PC-3 (cell line): ENCODE results near the gene DHX30. TPM values are rescaled to one million over a fixed set of nuclear protein-coding genes. Genes with fewer than 3 reads are reported as not detected.

ENCODE experiments used
- ATAC-seq: fragments of 200-7000 bp; cut with Tn5 transposase; 2 replicates; pipeline ENCODE4 v1.9.1; 2020; ENCODE audit warnings: mild to moderate bottlenecking, moderate library complexity
- BruUV-seq: library from RNA; stranded (reverse); fragments of 400-500 nt; replicated peaks from 2 replicates; lab custom pipeline; 2021; lab: Mats Ljungman, UMichigan
- CTCF ChIA-PET: fragments of 300-600 bp; sonication (Branson Sonifier 250); formaldehyde crosslinking; loops from one replicate; lab custom pipeline; 2022; ENCODE audit warnings: antibody characterized with exemption; lab: Charles Lee
- POLR2A ChIA-PET: fragments of 300-600 bp; sonication (Branson Sonifier 250); formaldehyde crosslinking; loops from one replicate; lab custom pipeline; 2022; ENCODE audit warnings: antibody characterized with exemption; ENCODE audit not compliant: unreplicated experiment; lab: Charles Lee
- DNase-seq: peaks from one replicate; pipeline ENCODE4 v3.0.0-alpha.2; 2015
- H2AFZ ChIP-seq: fragments of 300-600 bp; sonication (generic); 2 replicates; pipeline ENCODE4 v1.6.0; 2016; ENCODE audit warnings: antibody characterized with exemption, low read length
- H3F3A ChIP-seq: fragments of 300-600 bp; sonication (generic); one replicate; pipeline ENCODE4 v1.6.0; 2017; ENCODE audit warnings: antibody characterized with exemption, low read length, control low read depth, mild to moderate bottlenecking; ENCODE audit not compliant: unreplicated experiment
- H3K27ac ChIP-seq: fragments of 300-600 bp; sonication (generic); 2 replicates; pipeline ENCODE4 v1.5.1; 2016; ENCODE audit warnings: mild to moderate bottlenecking, low read length
- H3K27me3 ChIP-seq: fragments of 300-600 bp; sonication (generic); 2 replicates; pipeline ENCODE4 v1.6.1; 2016; ENCODE audit warnings: low read length, mixed read lengths
- H3K36me3 ChIP-seq: fragments of 300-600 bp; sonication (generic); 2 replicates; pipeline ENCODE4 v1.6.1; 2016; ENCODE audit warnings: low read depth, mixed run types, low read length, mixed read lengths
- H3K4me1 ChIP-seq: fragments of 300-600 bp; sonication (generic); 2 replicates; pipeline ENCODE4 v1.5.1; 2016; ENCODE audit warnings: low read length; ENCODE audit not compliant: insufficient read depth
- H3K4me2 ChIP-seq: fragments of 300-600 bp; sonication (generic); 2 replicates; pipeline ENCODE4 v1.6.0; 2016; ENCODE audit warnings: low read length
- H3K4me3 ChIP-seq: fragments of 300-600 bp; sonication (generic); 2 replicates; pipeline ENCODE4 v1.5.1; 2016; ENCODE audit warnings: mild to moderate bottlenecking, low read length, mixed read lengths
- H3K79me2 ChIP-seq: fragments of 300-600 bp; sonication (generic); 2 replicates; pipeline ENCODE4 v1.6.1; 2017; ENCODE audit warnings: low read length, mixed read lengths
- H3K9ac ChIP-seq: fragments of 300-600 bp; sonication (generic); 2 replicates; pipeline ENCODE4 v1.6.0; 2016; ENCODE audit warnings: mild to moderate bottlenecking, low read length
- H3K9me2 ChIP-seq: fragments of 300-600 bp; sonication (generic); replicated peaks from 2 replicates; pipeline ENCODE4 v1.6.1; 2016; ENCODE audit warnings: mixed run types, low read length, mixed read lengths
- H3K9me3 ChIP-seq: fragments of 300-600 bp; sonication (generic); 2 replicates; pipeline ENCODE4 v1.6.1; 2016; ENCODE audit warnings: low read length, mixed read lengths
- H4K20me1 ChIP-seq: fragments of 300-600 bp; sonication (generic); 2 replicates; pipeline ENCODE4 v1.6.1; 2016; ENCODE audit warnings: low read length, mixed read lengths
- CTCF ChIP-seq: fragments of 300-600 bp; sonication (generic); conservative IDR thresholded peaks from 2 replicates; pipeline ENCODE4 v1.5.1; 2017; ENCODE audit warnings: antibody characterized with exemption, low read depth, mild to moderate bottlenecking, low read length
- EZH2 ChIP-seq: fragments of 300-600 bp; sonication (generic); IDR thresholded peaks from one replicate; pipeline ENCODE4 v1.6.1; 2017; ENCODE audit warnings: antibody characterized with exemption, mild to moderate bottlenecking, low read length; ENCODE audit not compliant: unreplicated experiment
- EZH2phosphoT487 ChIP-seq: fragments of 300-600 bp; sonication (generic); IDR thresholded peaks from 2 replicates; pipeline ENCODE4 v1.6.1; 2018; ENCODE audit warnings: mild to moderate bottlenecking, antibody characterized with exemption, low read length, borderline replicate concordance
- intact Hi-C: fragments of 100-400 bp; cut with micrococcal nuclease; formaldehyde crosslinking; loops from 2 replicates; pipeline ENCODE4 v1.9.0; 2023
- total RNA-seq: library from RNA; depleted of rRNA; stranded (reverse); fragments of >200 nt; gene quantifications from 2 replicates; pipeline ENCODE4 v1.2.3, GENCODE V29; 2014

Gene DHX30
- total RNA-seq, 1 experiment from 2014 or later: 152 TPM

- CTCF ChIA-PET: no interaction called here
- DNase-seq: no peak
These were observed 10.7 kb downstream of the DHX30 start for GRCh38 chr3:47813551-47814177.

GRCh38 chr3:47817609-47818008 lies 14.7 kb downstream of the DHX30 start:
- TF ChIP-seq EZH2phosphoT487: no peak
- no peak for TF ChIP-seq EZH2
- TF ChIP-seq CTCF: no peak
- Histone ChIP-seq H3K9me2 (no peaks in the 10 kb centered on the region), H3K4me2 (no peak overlapping the region), H3K27ac (no peak overlapping the region), H2AFZ (no peak overlapping the region), H3F3A (no peaks in the 10 kb centered on the region), H3K4me3 (no peak overlapping the region), H3K36me3 (peaks cover 3% of the 10 kb centered on the region; the same call in 1 of the 2 replicates), H3K9ac (no peak overlapping the region), H3K27me3 (no peaks in the 10 kb centered on the region), H3K9me3 (no peaks in the 10 kb centered on the region), H3K79me2 (no peaks in the 10 kb centered on the region), H3K4me1 (no peaks in the 10 kb centered on the region), H4K20me1 (no peaks in the 10 kb centered on the region)
- ATAC-seq (no peak), DNase-seq (no peak)
- ChIA-PET CTCF (no interaction called here), POLR2A (no interaction called here)
- intact Hi-C loops: no loop called here
- no TSS peak for BruUV-seq

More at GRCh38 chr3:47813551-47814177, 10.7 kb downstream of the DHX30 start:
- Histone ChIP-seq H3K4me3 (no peak overlapping the region), H3K36me3 (peaks cover 10% of the 10 kb centered on the region; the same call in 1 of the 2 replicates), H3K4me1 (no peaks in the 10 kb centered on the region), H3K9me2 (no peaks in the 10 kb centered on the region), H3F3A (no peaks in the 10 kb centered on the region), H3K27me3 (no peaks in the 10 kb centered on the region), H3K79me2 (no peaks in the 10 kb centered on the region), H3K9me3 (no peaks in the 10 kb centered on the region), H3K27ac (no peak overlapping the region), H3K9ac (no peak overlapping the region), H3K4me2 (no peak overlapping the region), H2AFZ (no peak overlapping the region), H4K20me1 (no peaks in the 10 kb centered on the region)
- BruUV-seq: no TSS peak
- POLR2A ChIA-PET: interaction anchor here (0.6 kb wide), 1 partner anchor 538 kb away, joined by 10 read pairs; no protein-coding TSS in a partner anchor
- TF ChIP-seq EZH2phosphoT487 (no peak), CTCF (no peak), EZH2 (no peak)
- ATAC-seq: no peak
- intact Hi-C loops: no loop called here
